Transverse colon (tissue), 4 donors: ENCODE measurements around the gene GPR141. TPM values are rescaled to one million over a fixed set of nuclear protein-coding genes. Genes with fewer than 3 reads are reported as not detected.

Source experiments
- DNase-seq: peaks from one replicate; pipeline ENCODE4 v3.0.0-alpha.2; 2019
- H3K27ac ChIP-seq, 4 donors: fragments of 200-600 bp; sonication (generic); 2 replicates each; pipeline ENCODE4 v1.5.1; 2016 to 2018; ENCODE audit warnings: inconsistent platforms in 4 of 4
- H3K27me3 ChIP-seq: fragments of 200-600 bp; sonication (generic); 2 replicates; pipeline ENCODE4 v1.5.1; 2017; ENCODE audit warnings: inconsistent platforms
- H3K36me3 ChIP-seq, 4 donors: fragments of 200-600 bp; sonication (generic); 2 replicates each; pipeline ENCODE4 v1.5.1; 2017 to 2019; ENCODE audit warnings: inconsistent platforms in 4 of 4
- H3K4me1 ChIP-seq, 4 donors: fragments of 200-600 bp; sonication (generic); 2 replicates each; pipeline ENCODE4 v1.5.1; 2017 to 2020; ENCODE audit warnings: inconsistent platforms in 4 of 4
- H3K4me3 ChIP-seq, 4 donors: fragments of 200-600 bp; sonication (generic); 1 replicate in 1 of 4; 2 replicates in 3 of 4; pipeline versions ENCODE4 v1.5.1 to v1.6.1; 2017 to 2019; ENCODE audit warnings: inconsistent platforms in 4 of 4
- H3K9me3 ChIP-seq, 2 donors: fragments of 200-600 bp; sonication (generic); 2 replicates each; pipeline ENCODE4 v1.5.1; 2017 to 2019; ENCODE audit warnings: inconsistent platforms in 2 of 2
- CTCF ChIP-seq, 5 experiments: fragments of 200-600 bp in 3 of 5; fragments of 450-650 bp in 2 of 5; sonication (generic) in 3 of 5; IDR thresholded peaks; 1 replicate in 2 of 5; 2 replicates in 3 of 5; pipeline ENCODE4 v1.5.1; 2016 to 2017; ENCODE audit warnings: antibody characterized with exemption in 5 of 5, inconsistent platforms in 3 of 5, mild to moderate bottlenecking in 2 of 5, moderate library complexity in 1 of 5
- EP300 ChIP-seq: sonication (generic); formaldehyde crosslinking; IDR thresholded peaks from one replicate; pipeline ENCODE4 v1.6.1; 2017; ENCODE audit warnings: antibody characterized with exemption, low read depth
- POLR2A ChIP-seq: fragments of 450-650 bp; IDR thresholded peaks from one replicate; pipeline ENCODE4 v1.6.1; 2016; ENCODE audit warnings: antibody characterized with exemption, mild to moderate bottlenecking, moderate library complexity
- POLR2AphosphoS5 ChIP-seq, 3 donors: sonication (generic); formaldehyde crosslinking; IDR thresholded peaks; one replicate each; pipeline ENCODE4 v1.6.1; 2016; ENCODE audit warnings: antibody characterized with exemption in 3 of 3
- WGBS, 2 donors: methylation state at CpG; one replicate each; pipeline ENCODE4 v1.1.5; 2018; ENCODE audit warnings: low coverage in 1 of 2; 5-methylcytosine and 5-hydroxymethylcytosine counted together
- in situ Hi-C, 4 donors: fragments of 200-750 bp; cut with MboI; loops; one replicate each; pipeline versions ENCODE4 v1.15.0 to v1.15.1; 2017; ENCODE audit warnings: low sequenced_read_pairs in 3 of 4, low pct_ligation_motif_present in 1 of 4, low pct_unique_long_range_greater_than_20kb in 1 of 4
- intact Hi-C: fragments of 100-400 bp; cut with DNase I; formaldehyde crosslinking; loops from one replicate; pipeline ENCODE4 v1.15.1; 2023; ENCODE audit warnings: low total_unique reads
- total RNA-seq, 4 donors: library from RNA; depleted of rRNA; stranded (reverse); fragments of >200 nt; gene quantifications; one replicate each; pipeline ENCODE4 v1.1.0, GENCODE V29; 2016

GPR141 gene
- total RNA-seq, 4 donors from 2014 or later = not detected

DNA sequence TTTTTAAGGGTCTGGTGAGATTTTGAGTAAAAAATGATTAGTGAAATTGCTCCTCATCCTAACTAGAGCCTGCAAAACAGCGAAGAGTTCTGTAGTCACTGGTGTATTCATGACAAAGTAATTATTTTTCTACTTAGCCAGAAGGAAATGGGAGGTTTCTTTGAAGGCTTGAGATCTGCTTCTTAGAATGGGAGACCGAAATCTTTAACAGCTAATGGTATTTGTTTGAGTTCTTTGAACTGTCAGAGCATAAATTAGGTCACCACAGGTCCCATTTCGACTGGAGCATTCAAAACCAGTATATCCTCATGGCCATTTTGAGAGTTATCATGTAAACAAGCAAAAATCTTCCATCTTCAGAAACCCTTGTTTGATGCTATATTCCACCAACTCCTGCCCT lies 87.8 kb downstream of the GPR141 start:
- DNase-seq = no peak
- no peaks in the 10 kb centered on the region for H3K4me1 ChIP-seq
- H3K27ac ChIP-seq = no peak overlapping the region
- in situ Hi-C loops (no loop called here), intact Hi-C loops (no loop called here)
- no peaks in the 10 kb centered on the region for H3K27me3 ChIP-seq
- no peaks in the 10 kb centered on the region for H3K36me3 ChIP-seq
- no peak overlapping the region for H3K4me3 ChIP-seq
- 33 to 57% methylated on average over 3 of the region's 3 CpGs for WGBS, 2 donors
- no peak for TF ChIP-seq POLR2A
- H3K9me3 ChIP-seq = no peaks in the 10 kb centered on the region

- Histone ChIP-seq H3K27ac (no peak overlapping the region), H3K4me3 (no peak overlapping the region), H3K9me3 (no peaks in the 10 kb centered on the region), H3K27me3 (no peaks in the 10 kb centered on the region), H3K36me3 (no peaks in the 10 kb centered on the region), H3K4me1 (no peaks in the 10 kb centered on the region)
- 67 to 75% methylated on average over 1 of the region's 1 CpG for whole genome bisulfite sequencing, 2 donors
- intact Hi-C loops (no loop called here), in situ Hi-C loops (no loop called here)
- TF ChIP-seq CTCF (IDR thresholded peaks at IDR 0.05) (no peak), POLR2AphosphoS5 (IDR thresholded peaks at IDR 0.05) (no peak), POLR2A (no peak), EP300 (no peak)
- no peak for DNase-seq
Observed at GRCh38 chr7:37771801-37772200, 88.2 kb downstream of the GPR141 start.

GRCh38 chr7:37775921-37776320 lies 92.4 kb downstream of the GPR141 start:
- Histone ChIP-seq H3K36me3 (no peaks in the 10 kb centered on the region), H3K9me3 (peaks cover 0 to 5% of the 10 kb centered on the region in 2 donors), H3K4me1 (no peaks in the 10 kb centered on the region), H3K27ac (no peak overlapping the region), H3K4me3 (no peak overlapping the region), H3K27me3 (no peaks in the 10 kb centered on the region)
- in situ Hi-C loops = no loop called here
- DNase-seq = no peak
- 28% methylated on average over 3 of the region's 3 CpGs; no CpG with 5 or more reads in 1 of the 2 donors for WGBS, 2 donors
- TF ChIP-seq CTCF (IDR thresholded peaks at IDR 0.05) (no peak), POLR2AphosphoS5 (IDR thresholded peaks at IDR 0.05) (no peak)
- intact Hi-C loops = no loop called here

GRCh38 chr7:37781156-37781555 lies 97.6 kb downstream of the GPR141 start:
- in situ Hi-C loops = no loop called here
- DNase-seq = no peak
- WGBS, 2 donors = 80 to 89% methylated on average over 2 of the region's 2 CpGs
- no peaks in the 10 kb centered on the region for H3K4me1 ChIP-seq
- no peaks in the 10 kb centered on the region for H3K36me3 ChIP-seq
- no peaks in the 10 kb centered on the region for H3K27me3 ChIP-seq
- intact Hi-C loops = no loop called here
- no peak overlapping the region for H3K4me3 ChIP-seq
- no peak overlapping the region for H3K27ac ChIP-seq
- TF ChIP-seq EP300 (no peak), POLR2AphosphoS5 (IDR thresholded peaks at IDR 0.05) (no peak), POLR2A (no peak), CTCF (IDR thresholded peaks at IDR 0.05) (no peak)
- peaks cover 0 to 5% of the 10 kb centered on the region in 2 donors for H3K9me3 ChIP-seq

DNA sequence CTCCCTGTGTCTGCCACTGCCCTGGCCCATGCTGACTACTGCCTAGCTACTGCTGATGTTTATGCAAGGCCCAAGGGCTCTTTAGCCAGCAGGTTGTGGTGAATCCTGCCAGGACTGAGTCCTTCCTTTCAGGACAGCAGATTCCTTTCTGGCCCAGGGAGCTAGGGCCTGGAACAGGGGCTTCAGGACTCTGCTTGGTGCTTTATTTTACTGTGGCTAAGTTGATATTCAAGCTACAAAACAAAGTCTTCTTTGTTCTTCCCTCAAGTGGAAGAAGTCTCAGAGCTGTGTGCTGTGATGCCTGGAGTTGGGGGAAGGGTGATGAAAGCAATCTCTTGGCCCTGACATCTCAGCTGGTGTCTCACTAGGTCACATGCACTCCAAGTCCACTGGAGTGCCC lies 98.6 kb downstream of the GPR141 start:
- intact Hi-C loops = no loop called here
- in situ Hi-C loops = no loop called here

More for the DNA sequence above, 98.6 kb downstream of the GPR141 start:
- TF ChIP-seq CTCF (IDR thresholded peaks at IDR 0.05) = no peak
- TF ChIP-seq EP300 = no peak
- TF ChIP-seq POLR2AphosphoS5 (IDR thresholded peaks at IDR 0.05) = no peak
- TF ChIP-seq POLR2A = no peak
- no peak overlapping the region for H3K27ac ChIP-seq
- no peaks in the 10 kb centered on the region for H3K27me3 ChIP-seq
- H3K9me3 ChIP-seq = peaks cover 0 to 5% of the 10 kb centered on the region in 2 donors
- H3K4me3 ChIP-seq = no peak overlapping the region
- no peaks in the 10 kb centered on the region for H3K36me3 ChIP-seq
- H3K4me1 ChIP-seq = no peaks in the 10 kb centered on the region
- no peak for DNase-seq
